ENCODE results near the gene LARP7. TPM values are rescaled to one million over a fixed set of nuclear protein-coding genes. Genes with fewer than 3 reads are reported as not detected.
"Not testable (repeated sequence)": the region's sequence is repeated elsewhere in the genome, so short reads cannot be mapped to it uniquely, and the experiment has no call there.

LARP7 gene
- total RNA-seq, 2 experiments from 2014 or later, result 48.1 to 54.5 TPM

DNA sequence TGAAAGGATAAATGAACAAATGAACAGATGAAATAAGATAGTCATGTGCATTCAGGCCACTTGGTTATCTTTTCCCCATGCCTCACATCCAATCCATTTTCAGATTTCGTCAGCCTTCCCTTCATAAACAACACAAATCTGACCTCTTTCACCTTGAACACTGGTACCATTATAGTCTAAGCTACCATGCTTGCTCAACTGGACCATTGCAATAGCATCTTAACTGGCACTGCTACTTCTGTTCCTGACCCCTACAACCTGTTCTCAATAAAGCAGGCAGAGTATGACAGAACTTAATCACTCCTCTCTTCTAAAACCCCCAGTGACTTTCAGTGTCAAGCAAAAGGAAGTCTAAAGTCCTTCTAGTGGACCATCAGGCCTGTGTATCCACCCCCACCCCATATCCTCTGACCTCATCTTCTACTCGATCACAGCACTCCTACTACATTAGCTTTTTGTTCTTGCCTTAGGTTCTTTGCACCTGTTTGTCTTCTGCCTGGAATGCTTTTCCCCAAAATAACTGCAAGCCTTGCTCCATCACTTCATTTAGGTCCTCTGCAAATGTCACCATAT is 40.7 kb downstream of the LARP7 start:
- H3K36me3 Mint-ChIP-seq, result no peaks in the 10 kb centered on the region
- H3K27ac Mint-ChIP-seq, result no peak overlapping the region
- DNase-seq, result no peak
- H3K9me3 Mint-ChIP-seq, result no peaks in the 10 kb centered on the region
- no peak overlapping the region for H3K4me3 Mint-ChIP-seq
- H3K27me3 Mint-ChIP-seq, result no peaks in the 10 kb centered on the region
- no peaks in the 10 kb centered on the region for H3K4me1 Mint-ChIP-seq

DNA sequence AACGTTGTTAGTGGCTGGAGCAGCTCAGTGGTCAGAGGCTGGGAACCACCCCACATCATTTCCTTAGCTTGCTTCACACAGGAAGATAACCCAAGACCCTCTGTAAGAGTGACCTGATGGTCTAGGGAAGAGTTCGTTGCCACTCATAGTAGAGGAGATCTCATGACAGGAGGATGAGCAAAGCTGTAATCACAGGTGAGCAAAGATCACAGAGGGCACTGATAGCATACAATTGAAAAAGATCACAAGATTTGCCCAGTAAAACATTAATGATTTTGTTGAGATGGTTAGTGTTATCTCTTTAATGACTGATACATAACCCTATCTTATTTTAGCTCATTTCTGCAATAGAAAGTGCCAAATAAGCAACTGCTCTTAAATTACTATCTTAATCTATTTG is 44.1 kb downstream of the LARP7 start:
- Mint-ChIP-seq H3K4me3 (no peak overlapping the region), H3K27ac (no peak overlapping the region), H3K4me1 (no peaks in the 10 kb centered on the region), H3K9me3 (no peaks in the 10 kb centered on the region), H3K27me3 (no peaks in the 10 kb centered on the region), H3K36me3 (no peaks in the 10 kb centered on the region)
- DNase-seq, result no peak

DNA sequence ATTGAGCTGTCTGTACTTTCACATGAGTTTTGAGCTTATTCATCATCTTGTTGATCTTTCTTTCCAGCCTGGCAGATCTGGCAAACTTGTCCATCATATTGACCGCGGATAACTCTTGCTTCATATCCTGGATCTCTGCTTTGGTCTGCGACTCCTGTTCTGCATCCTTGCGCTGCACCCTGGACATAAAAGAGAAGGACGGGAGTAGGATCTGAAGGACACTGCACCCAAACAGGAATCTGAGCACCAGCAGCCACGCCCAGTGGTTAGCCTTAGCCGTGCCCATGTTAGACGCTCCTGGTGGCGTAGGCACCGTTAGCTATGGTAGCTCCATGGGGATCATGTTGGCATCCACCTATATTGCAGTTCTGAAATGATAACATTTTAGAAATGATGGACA is 56.6 kb downstream of the LARP7 start:
- no peak overlapping the region for H3K27ac Mint-ChIP-seq
- no peaks in the 10 kb centered on the region for H3K36me3 Mint-ChIP-seq
- DNase-seq, result no peak
- H3K4me1 Mint-ChIP-seq, result no peaks in the 10 kb centered on the region
- no peaks in the 10 kb centered on the region for H3K9me3 Mint-ChIP-seq
- peaks cover 4% of the 10 kb centered on the region for H3K27me3 Mint-ChIP-seq
- no peak overlapping the region for H3K4me3 Mint-ChIP-seq

DNA sequence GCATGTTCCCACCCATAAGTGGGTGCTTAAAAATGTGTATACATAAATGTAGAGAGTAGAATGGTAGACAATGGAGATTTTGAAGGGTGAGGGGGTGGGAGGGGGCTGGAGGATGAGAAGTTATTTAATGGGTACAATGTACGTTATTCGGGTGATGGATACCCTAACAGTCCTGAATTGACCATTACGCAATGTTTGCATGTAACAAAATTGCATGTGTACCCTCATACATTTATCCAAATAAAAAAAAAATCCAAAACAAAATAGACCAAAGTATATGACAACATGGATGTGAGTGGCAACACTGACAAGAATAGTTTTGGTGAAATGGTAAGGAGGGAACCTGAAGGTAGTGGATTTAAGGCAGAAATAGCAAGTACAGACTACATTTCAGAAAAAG is 63.7 kb downstream of the LARP7 start:
- peaks cover 2% of the 10 kb centered on the region for H3K9me3 Mint-ChIP-seq
- no peak for DNase-seq
- peaks cover 39% of the 10 kb centered on the region for H3K27me3 Mint-ChIP-seq
- no peak overlapping the region for H3K27ac Mint-ChIP-seq
- no peak overlapping the region for H3K4me3 Mint-ChIP-seq
- peaks cover 10% of the 10 kb centered on the region for H3K4me1 Mint-ChIP-seq
- no peaks in the 10 kb centered on the region for H3K36me3 Mint-ChIP-seq

DNA sequence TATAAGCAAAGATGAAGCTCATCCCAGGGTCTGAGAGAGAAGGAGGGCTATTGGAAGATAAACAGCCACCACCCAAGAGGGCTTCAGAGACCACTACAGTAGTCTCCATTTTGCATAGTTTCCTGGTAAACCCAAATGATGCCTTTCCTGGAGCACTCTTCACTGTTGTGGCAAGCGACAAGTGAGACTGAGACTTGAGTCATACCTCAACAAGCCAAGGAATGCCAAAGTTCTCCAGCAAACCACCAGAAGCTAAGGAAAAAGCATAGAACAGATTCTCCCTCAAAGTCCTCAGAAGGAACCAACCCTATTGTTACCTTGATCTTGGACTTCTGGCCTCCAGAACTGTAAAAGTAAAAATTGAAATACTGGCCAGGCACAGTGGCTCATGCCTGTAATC is 65.9 kb downstream of the LARP7 start:
- H3K36me3 Mint-ChIP-seq, result no peaks in the 10 kb centered on the region
- H3K4me1 Mint-ChIP-seq, result peaks cover 18% of the 10 kb centered on the region
- peaks cover 55% of the 10 kb centered on the region for H3K27me3 Mint-ChIP-seq

DNA sequence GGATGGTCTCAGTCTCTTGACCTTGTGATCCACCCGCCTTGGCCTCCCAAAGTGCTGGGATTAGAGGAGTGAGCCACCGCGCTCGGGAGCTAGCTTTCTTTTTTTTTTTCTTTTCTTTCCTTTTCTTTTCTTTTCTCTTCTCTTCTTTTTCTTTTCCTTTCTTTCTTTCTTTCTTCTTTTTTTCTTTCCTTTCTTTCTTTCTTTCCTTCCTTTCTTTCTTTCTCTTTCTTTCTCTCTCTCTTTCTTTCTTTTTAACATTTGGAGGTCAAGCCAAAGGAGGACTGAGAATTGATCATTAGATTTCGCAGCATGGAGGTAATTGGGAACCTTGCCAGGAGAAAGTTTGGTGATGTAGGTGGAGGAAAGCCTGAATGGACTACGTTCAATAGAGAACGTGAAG is 67.4 kb downstream of the LARP7 start:
- H3K4me1 Mint-ChIP-seq, result peaks cover 18% of the 10 kb centered on the region
- no peak for DNase-seq
- H3K27me3 Mint-ChIP-seq, result peaks cover 60% of the 10 kb centered on the region
- H3K4me3 Mint-ChIP-seq, result peak overlapping the region; percentile 52
- H3K9me3 Mint-ChIP-seq, result peaks cover 2% of the 10 kb centered on the region
- no peak overlapping the region for H3K27ac Mint-ChIP-seq
- H3K36me3 Mint-ChIP-seq, result no peaks in the 10 kb centered on the region

More for the DNA sequence above, 65.9 kb downstream of the LARP7 start:
- Mint-ChIP-seq H3K27ac (no peak overlapping the region), H3K9me3 (peaks cover 2% of the 10 kb centered on the region), H3K4me3 (no peak overlapping the region)
- DNase-seq, result no peak

DNA sequence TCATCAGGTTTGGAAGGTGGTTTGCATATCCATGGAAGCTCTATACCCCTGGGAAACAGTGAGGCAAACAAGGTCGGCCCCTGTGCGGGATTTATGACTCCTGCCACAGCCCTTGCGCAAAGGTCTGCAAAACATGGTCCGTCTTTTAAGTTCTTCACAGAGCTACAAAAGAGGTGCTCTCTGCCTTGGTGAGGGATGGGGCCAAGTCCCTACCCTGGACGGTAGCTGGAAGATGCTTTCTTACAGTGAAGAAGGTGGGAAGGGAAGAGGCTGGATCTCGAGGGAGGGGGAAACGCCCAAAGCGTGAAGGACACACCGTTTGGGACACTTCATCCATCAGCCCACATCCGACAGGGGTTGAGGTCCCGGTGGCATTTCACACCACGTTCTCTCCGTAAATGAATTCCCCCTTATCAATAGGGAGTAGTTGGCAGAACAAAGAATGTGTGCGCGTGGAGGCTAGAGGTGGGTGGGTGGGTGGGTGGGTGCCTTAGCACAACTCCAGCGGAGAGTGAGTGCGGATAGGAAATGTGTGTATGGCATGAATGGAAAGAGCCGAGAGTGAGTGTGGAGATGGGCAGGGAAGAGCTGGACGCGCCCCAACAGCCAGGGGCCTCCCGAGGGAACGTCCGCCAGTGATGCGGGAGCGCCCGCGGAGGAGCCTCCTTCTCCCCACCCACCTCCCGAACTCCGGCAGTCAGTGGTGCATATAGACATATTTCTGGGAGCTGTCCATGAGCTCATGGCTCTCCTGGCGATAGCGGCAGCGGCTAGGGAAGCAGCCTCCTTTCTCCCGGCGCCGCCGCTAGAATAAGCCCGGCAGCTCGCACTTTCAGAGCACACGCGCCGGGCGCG is 68.3 kb downstream of the LARP7 start:
- DNase-seq, result peak; percentile 1
- Mint-ChIP-seq H3K9me3 (peaks cover 2% of the 10 kb centered on the region), H3K36me3 (no peaks in the 10 kb centered on the region), H3K27ac (no peak overlapping the region), H3K4me1 (peaks cover 18% of the 10 kb centered on the region), H3K27me3 (peaks cover 65% of the 10 kb centered on the region), H3K4me3 (peak overlapping the region; percentile 78)

DNA sequence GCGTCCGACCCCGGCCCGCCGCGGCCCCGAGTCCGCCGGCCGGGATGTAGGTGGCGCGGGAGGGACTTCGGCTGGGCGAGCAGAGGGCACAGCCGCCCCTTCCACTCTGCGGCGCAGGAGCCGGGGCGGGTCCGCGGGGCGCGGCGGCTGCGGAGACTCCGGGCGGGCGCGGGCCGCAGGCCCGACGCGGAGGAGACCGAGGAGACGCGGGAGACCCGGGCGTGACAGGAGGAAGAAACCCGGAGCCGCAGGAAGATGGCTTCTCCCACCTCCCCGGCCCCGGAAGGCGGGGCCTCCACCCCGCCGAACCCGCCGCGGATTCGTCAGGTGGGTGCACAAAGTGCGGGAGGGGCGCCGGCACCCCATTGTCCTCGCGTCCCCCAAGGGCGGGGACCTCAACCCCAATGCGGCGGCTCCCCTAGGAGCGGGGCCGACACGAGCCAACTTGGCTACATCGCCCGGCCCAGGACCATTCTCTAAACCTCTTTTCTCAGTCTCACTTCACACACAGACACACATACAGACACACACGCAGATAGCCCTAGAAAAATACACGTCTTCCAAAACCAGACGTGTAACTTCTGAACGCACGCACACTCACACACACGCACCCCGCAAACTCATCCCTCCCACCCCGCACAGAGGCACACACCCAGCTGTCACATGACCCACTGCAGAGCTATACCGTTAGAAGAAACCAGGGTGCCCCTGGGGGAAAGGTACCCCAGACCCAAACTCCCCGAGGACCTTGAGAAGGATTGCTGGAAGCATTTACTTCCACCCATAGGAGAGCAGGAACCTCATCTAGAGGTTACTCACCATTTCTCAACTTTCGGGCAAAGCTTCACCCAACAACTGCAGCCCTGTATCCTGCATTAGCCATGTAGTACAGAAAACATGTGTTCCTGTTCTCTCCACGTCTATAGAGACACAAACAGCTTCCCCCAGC is 69.2 kb downstream of the LARP7 start:
- peaks cover 69% of the 10 kb centered on the region for H3K27me3 Mint-ChIP-seq
- not testable (repeated sequence) for H3K9me3 Mint-ChIP-seq
- DNase-seq, result peak; percentile 25

DNA sequence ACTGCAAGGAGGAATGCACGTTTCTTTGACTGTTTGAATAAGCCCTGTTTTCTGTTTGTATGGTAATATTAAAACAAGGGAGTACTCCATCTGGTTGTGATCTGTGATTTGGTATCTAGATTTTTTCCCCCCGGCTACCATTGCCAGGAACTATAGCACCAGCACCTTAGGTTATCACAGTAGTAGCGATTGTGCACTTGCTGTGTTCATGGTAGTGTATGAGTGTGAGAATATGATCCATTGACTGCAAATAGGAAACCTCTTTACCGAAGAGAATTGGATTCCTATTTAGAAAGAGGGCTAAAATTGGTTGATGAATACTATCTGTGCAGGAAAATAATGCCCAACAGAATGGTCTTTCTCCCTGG is 69.9 kb downstream of the LARP7 start:
- Mint-ChIP-seq H3K27me3 (peaks cover 64% of the 10 kb centered on the region), H3K27ac (no peak overlapping the region)

More for the DNA sequence above, 69.2 kb downstream of the LARP7 start:
- peak overlapping the region; percentile 27 for H3K27ac Mint-ChIP-seq
- H3K4me1 Mint-ChIP-seq, result peaks cover 18% of the 10 kb centered on the region
- not testable (repeated sequence) for H3K36me3 Mint-ChIP-seq
- peak overlapping the region; percentile 87 for H3K4me3 Mint-ChIP-seq

More for the DNA sequence above, 69.9 kb downstream of the LARP7 start:
- DNase-seq, result no peak
- H3K36me3 Mint-ChIP-seq, result no peaks in the 10 kb centered on the region
- H3K9me3 Mint-ChIP-seq, result peaks cover 2% of the 10 kb centered on the region
- peaks cover 18% of the 10 kb centered on the region for H3K4me1 Mint-ChIP-seq
- peak overlapping the region; percentile 87 for H3K4me3 Mint-ChIP-seq

Other genes starting within 250 kb of the LARP7 start
- gene NEUROG2, start 121.0 kb upstream of the LARP7 start, total RNA-seq, result not detected
- 10 to 100 TPM; 34.4 to 37.3 TPM for gene ZGRF1, start 234 bp upstream of the LARP7 start, total RNA-seq